HuH-7 (cell line): ENCODE data around the gene PPP1R2.
"Not testable (repeated sequence)": the region's sequence is repeated elsewhere in the genome, so short reads cannot be mapped to it uniquely, and the experiment has no call there.

Experiments
- DNase-seq: peaks from one replicate; pipeline ENCODE4 v3.0.0; 2011; ENCODE audit warnings: low spot score

The PPP1R2 gene

DNA sequence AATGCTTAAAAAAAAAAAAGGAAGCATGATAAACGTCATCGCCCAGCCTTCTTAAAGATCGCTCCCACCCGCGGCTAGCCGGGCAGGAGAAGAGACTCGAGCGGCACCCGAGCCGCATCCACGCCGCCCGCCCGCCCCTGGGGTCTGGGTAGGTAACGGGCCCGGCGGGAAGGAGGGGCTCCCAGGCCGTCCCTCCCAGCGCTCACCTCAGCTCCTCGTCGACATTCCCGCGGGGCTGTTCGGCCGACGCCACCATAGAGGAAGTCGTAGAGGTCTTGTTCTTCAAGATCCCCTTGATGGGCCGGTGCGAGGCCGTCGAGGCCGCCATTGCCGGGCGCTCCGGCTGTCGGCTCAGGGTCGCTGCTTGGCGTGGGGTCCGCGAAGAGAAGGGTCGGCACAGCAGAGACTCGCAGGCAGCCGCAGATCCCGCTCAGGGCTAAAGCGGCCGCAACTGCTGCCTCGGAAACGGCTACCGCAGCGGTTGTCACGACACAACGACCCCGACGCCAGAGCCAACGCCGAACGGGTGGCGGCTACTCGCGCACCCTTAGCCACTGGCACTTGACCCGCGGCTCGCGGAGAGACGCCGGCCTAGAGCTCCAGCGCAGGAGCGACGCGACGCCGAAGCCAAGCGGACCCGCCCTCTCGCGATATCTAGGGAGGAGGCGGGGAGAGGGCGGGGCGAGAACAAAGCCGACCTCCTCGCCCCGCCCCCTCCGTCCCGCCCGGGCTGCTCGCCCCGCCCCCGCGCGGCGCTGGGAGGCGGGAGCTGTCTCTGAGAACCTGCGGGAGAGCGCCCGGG lies at the start of gene PPP1R2:
Gene PPP1R2, minus strand, starts transcription at position 628 of the 802 bp plus-strand sequence. Its CDS starts 300 bp downstream, at position 328.
- peak; percentile 77 for DNase-seq

DNA sequence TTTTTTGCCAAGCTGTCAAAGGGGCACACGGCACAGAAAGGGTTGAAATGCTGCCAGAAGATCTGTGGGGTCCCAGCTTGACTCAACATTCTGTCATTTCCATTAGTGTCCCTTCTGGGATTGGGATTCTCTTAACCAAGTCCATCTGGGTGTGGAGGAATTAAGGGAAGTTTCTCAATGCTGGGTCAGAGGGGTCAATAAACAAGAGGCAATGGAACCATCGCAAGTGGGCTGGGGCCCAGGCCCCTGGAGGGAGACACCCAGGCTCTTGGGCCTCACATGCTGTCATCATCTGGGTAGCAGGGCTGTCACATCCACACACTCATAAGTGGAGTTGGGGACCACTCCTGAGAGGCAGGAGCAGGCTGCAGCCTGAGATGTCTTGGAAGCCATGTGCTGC lies 48.7 kb upstream of the PPP1R2 start:
- no peak for DNase-seq

DNA sequence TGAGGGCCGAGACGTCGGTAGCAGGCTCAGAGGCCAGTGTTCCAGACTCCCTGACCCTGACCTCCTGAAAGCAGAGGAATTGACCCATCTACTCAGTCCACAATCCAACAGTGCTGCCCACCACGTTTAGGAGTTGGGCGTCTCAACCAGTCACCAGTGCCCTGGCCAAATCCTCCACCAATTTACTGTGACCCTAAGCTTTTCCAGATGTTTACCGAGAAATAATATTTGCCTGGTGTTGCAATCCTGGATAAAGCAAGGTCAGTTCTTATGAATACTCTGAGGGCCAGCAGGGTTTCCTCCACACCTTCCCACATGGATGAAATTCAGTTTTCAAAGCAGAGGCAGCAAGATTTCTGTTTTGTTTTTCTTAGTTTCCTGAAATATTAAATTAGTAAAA lies 48.1 kb upstream of the PPP1R2 start:
- DNase-seq, result no peak

DNA sequence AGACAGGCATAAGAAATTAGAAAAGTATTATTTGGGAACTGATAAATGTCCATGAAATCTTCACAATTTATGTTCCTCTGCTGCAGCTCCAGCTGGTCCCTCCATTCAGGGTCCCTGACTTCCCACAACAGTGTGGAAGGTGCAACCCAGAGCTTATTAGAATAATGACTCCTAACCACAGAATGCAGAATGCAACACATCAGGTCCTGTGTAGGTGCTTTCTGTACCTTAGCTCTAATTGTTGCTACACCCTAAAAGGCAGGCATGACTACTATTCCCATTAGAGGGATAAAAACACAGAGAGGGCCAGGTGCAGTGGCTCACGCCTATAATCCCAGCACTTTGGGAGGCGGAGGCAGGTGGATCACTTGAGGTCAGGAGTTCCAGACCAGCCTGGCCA lies 47.3 kb upstream of the PPP1R2 start:
- not testable (repeated sequence) for DNase-seq

DNA sequence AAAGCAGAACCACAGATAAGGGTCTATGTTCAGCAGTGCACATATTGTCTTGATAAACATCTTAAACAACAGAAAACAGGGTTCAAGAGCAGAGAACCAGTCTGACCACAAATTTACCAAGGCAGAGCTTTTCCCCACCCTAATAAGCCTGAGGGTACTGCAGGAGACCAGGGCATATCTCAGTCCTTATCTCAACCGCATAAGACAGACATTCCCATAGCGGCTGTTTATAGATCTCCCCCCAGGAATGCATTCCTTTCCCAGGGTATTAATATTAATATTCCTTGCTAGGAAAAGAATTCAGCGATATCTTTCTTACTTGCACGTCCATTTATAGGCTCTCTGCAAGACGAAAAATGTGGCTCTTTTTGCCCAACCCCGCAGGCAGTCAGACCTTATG lies 46.7 kb upstream of the PPP1R2 start:
- not testable (repeated sequence) for DNase-seq

DNA sequence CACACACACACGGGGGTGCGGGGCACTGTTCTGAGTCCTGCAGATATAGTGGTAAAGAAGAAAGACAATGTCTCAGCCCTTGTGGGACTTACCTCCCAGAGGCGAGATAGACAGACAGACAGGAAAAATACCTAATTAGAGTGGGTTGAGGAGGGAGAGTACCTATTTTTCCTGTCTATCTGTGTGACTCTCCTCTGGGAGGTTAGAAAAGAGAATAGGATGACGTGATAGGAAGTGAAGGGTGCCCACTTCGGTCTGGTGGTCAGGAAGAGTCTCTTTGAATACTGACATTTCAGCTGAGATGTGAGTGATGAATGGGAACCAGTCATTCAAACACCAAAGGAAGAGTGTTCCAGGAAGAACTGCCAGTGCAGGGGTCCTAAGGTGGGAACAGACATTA lies 44.7 kb upstream of the PPP1R2 start:
- DNase-seq, result no peak

DNA sequence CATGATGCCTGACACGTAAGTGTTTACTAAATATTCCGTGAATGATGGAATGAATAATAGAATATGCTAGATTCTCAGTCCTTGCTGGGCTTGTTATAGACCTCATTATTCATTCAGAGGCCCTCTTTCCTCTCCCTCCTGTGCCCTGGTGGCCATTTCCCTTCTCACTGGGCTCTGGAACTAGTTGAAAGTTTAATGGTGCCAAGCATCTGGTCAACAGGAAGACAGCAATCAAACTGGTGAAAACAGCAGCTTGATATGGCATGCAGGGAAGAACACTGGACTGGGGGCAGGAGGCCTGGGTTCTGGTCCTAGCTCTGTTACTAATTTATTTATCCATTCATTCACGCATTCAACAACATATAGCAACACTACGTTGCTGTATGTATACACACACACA lies 44.3 kb upstream of the PPP1R2 start:
- DNase-seq, result no peak

DNA sequence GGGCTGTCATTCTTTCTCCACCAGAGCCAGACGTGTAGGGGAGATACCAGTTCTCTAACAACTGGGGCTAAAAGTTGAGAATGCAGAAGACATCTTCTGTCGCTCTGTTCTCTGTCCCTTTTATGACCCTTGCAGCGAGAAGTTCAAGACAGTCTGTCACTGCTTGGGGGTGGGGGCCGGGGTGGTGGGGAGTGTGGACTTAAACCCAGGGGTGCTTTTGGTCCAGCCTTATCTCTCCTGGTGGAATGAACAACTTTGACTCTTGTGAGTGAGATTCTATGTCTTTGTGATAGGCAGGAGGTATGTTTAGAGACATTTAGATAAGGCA lies 41.4 kb upstream of the PPP1R2 start:
- no peak for DNase-seq

DNA sequence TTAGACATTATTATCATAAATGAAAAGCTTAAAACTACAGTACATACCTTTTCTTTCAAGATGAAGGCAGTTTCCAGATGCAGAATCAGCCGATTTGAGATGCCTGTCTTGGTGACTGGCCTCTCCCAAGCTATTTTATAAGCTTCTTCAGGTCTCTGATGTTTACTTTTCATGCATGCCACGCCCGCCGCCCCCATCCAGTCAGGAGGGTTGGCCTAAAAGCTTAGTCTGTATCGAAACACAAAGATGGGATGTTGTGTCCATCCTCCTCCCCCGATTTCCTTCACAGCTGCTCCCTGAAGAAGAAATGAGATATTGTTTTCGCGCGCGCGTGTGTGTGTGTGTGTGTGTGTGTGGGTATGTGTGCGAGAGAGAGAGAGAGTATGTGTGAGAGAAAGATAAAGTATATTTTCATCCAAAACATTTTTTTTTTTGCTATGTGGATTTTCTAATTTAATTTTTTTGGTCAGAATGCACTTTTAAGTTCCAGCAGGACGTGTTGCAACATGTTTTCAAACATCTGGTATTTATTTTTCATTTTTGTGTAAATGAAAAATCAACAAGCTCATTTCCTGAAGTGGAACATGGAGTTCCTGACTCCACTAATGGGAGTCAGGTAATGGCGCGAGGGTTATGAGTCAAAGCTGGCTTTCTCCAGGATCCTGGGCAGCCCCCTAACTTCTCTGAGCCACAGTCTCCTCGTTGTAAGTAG lies 40.9 kb upstream of the PPP1R2 start, which contains the start of gene APOD:
Gene APOD, minus strand, starts transcription at position 110 of the 712 bp plus-strand sequence. CDS start 4,479 bp downstream, outside the sequence.
- DNase-seq, result no peak

DNA sequence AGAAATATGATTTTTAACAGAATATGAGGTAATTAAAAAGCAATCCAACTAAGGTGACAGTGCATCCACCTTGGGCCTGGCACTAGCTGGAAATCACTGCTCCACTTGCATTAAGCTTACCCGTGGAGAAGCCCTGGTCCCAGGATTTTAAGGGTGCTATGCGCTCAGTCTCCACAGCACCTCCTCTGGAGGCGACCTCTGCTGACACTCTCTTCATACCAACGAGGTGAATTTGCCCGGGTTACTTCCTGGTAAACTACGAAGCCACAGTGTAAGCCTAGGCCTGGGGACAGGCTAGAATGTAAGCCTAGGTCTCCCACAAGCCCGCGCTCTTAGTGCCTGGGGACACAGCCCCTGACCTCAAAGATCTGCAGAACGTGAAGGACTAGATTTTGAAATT lies 39.8 kb upstream of the PPP1R2 start:
- no peak for DNase-seq

DNA sequence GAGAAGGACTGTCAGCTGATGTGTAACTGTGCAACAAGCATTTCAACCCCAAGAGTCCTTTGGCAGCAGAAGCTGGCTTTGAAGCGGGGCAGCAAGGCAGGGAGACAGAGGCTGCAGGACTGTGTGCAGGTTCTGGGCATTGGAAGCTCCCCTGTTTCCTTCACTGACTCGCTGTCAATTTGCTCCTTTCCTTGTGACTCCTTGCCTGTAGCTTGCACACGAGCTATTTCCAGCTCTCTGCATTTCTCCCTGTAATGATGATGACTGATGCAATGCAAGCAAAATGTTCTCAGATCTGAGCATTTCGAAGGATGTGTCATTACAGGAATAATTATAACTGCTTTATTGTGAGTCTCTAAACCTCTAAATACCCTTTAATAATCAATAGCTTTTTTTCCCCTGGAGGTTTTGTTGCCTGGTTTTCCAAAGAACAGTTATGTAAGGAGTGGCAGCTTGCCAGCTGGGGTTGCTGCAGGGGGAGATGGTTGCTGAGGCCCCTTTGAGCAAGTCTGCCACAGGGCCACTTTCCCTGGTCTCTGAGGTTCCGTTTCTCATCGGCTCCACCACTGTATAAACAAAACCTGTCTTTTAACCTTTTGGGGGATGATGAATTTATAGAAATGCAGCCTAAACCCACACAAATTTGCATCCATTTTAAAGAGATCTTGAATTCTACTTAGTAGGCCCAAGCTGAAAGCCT lies 37.8 kb upstream of the PPP1R2 start:
- DNase-seq, result no peak

DNA sequence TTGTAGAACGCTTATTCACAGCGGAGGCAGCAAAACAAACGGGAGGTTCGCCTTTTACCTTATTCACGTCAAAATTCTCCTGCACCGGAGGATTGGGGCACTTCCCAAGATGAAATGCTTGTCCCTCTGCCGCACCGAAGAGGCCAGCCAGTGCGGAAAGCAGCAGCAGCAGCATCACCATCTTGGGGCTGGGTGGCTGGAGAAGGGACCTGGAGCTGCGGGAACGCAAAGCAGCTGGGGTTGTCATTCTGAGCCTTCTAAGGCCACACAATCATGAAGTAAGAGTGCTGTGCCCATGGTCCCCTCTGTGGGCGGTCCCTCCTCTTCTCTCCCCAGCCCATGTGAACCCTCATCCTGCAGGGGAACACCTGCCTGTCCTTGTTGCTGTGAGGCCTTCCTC lies 36.2 kb upstream of the PPP1R2 start:
- DNase-seq, result no peak

DNA sequence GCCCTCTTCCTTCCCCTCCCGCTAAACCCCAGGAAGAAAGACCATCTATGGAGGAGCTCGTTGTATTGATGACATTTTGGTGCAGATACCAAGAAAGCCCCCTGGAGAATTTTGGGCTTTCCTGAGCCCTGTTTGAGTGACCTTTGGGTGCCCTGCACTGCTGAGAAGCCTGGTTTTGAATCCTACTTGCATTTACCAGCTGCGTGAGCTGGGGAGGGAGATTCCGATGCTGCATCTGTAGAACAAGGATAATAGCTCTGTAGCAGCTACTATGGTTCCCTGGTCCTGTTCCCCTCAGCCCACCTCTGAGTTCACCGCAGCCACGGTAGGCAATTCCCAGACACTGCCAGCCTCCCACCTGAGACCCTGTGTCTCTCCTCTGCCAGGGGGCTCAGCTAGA lies 35.4 kb upstream of the PPP1R2 start:
- DNase-seq, result no peak

DNA sequence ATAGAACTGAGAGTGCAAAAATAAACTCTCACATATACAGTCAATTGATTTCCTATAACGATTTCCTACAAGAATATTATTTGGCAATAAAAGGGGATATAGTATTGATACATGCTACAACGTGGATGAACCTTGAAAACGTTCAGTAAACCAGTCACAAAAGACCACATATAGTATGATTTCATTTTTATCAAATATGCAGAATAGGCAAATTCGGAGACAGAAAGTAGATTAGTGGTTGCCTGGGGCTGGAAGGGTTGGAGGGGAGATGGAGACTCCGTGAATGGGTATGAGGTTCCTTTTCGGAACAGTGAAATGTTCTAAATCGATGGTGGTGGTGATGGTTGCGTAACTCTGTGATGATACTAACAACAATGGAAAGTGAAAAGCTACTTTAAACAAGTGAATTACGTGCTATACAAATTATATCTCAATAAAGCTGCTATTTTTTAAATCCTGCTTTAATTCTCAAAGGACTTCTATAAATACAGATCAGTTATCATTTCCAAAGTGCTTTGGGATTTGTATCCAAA lies 34.6 kb upstream of the PPP1R2 start:
- no peak for DNase-seq

DNA sequence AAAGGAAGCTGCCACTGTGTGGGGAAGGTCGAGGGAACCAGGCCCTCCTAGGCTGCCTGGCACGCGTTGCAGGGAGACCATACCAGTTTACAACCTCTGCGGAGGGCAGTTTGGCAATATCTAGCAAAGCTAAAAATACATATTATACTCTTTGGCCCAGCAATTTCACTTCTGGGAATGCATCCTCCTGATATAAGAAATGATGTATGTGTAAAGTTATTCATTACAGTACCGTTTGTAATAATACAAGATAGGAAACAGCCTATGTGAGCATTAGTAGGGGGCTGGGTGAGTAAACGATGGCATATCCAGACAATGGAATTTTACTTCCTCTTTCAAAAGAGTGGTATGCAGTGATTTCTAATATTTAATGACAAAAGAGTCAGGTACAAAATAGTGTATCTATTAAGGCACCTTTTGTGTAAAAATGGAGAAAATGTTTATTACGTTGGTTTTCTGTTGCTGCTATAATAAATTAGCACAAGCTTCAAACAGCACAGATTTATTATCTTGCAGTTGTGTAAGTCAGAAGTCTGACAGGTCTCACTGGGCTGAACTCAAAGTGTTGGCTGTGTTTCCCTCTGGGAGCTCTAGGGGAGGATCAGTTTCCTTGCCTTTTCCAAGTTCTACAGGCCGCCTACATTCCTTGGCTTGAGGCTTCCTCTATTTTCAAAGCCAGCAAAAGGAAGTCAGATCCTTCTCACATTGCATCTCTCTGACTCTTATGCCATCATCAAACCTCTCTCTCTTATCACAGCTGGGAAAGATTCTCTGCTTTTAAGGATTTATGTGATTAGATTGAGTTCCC lies 31.6 kb upstream of the PPP1R2 start:
- DNase-seq, result no peak

DNA sequence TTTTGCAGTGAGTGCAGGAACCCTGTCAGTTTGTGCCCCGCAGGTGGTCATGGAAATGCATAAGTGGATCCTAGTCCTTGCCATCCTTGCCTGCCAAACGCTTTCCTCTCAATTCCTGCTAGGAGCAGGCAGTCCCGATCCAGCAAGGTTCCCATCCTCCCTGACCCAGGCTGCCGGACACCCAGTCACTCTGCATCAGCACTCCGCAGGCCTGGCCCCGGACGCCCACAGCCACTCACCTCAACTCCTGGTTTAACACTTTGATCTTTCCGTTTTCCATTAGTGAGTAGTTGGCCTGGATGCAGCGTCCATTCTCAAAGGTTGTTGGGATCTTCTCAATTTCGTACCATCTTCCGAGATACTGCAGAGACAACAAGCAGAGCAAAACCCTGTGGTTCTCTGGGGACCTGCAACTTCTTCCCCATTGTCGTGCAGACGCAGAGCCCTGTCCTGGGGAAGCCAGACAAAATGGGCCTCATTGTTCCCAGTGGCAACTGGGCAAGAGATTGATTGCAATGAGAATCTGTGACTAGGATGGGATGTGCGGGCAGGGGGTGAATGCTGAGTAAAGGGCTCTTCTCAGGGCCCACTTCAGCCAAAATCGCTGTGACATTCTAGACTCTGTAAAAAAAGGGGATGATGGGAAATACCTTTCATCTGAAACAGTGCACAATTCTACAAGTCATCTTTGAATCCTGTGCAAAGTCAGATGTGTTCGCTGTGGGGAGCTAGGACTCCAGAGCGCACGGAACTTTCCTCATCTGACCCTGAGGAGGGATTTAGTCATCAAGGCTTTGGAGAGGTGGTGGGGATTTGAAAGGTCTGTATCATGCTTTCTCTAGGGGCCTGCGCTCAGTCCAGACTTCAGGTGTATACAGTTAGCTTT lies 30.7 kb upstream of the PPP1R2 start:
- DNase-seq, result no peak

DNA sequence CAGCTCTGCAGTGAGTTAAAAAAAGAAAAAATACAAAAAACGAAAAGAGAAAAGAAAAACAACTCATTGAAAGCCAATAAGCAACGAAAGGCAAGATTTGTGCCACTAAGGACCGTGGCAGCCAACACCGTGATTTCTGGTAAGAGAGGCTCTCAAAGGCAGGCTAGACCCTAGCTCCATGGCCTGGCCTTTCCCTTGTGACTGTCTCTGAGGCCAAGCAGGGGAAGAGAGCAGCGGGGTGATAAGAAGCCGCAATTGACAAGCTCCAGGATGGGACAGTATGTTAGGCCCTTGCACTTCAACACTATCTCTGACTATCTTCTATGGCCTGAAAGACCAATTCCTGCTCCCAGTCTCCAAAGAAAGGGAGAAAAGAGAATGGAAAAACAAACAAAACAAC lies 28.2 kb upstream of the PPP1R2 start:
- no peak for DNase-seq

DNA sequence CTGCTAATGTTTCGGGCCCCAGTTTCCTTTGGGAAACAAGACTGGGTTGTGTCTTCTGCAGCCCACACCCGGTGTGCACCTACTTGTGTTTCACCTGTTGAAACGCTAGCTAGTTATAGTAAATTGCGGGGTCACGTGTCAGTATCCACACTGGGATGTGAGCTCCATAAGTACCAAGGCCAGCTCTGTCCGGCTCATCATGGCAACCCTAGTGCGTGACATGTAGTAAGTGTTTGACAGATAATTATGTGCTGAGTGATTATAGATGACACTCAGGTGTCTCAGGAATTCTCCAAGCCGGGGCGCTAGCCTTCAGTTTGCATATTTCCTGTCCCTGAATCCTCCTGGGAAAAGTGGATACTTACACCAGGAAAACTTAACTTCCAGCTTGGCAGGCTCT lies 27.8 kb upstream of the PPP1R2 start:
- DNase-seq, result no peak

DNA sequence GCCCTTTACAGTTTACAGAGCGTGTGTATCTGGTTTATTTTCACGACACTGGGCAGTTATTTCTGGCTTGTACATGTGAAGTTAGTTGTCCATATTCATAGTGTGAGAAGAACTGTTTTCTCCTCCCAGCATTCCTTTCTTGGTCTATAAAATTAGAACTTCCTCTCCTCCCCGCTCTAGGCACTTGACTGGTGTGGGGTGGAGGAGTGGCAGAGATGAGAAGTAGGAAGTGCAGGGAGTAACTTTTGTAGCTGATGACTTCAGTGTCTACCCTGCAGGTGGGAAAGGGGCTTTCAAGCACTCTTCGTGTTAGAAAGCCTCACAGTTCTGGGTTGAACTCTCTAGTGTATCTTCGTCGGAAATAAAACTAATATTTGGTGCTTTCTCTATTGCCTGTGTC lies 27.2 kb upstream of the PPP1R2 start:
- DNase-seq, result no peak

DNA sequence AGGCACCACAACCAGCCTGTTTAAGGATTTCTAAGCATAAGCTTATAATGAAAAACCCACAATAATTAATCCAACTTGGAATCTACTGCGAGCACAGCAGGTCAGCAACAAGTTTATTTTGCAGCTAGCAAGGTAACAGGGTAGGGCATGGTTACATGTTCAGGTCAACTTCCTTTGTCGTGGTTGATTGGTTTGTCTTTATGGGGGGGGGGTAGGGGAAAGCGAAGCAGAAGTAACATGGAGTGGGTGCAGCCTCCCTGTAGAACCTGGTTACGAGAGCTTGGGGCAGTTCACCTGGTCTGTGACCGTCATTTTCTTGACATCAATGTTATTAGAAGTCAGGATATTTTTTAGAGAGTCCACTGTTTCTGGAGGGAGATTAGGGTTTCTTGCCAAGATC lies 25.5 kb upstream of the PPP1R2 start:
- DNase-seq, result no peak

DNA sequence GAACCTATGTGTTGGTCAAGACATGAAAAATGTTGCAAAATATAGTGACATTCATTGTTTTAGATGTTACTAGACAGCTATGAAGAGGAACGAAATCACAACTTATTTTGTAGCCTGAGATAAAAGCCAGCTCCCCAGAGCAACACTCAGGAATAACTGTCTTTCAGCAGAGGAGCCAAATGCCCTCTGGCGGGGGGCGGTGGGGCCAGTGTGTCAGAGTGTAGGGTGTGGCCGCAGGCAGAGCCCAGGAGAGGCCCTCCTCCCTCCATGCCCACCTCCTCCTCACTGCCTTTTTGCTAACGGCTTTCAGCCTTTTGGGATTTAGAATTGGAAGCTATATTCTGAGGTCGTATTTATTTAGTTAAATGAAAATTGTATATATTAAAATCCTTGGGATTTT lies 23.7 kb upstream of the PPP1R2 start:
- no peak for DNase-seq
